ENCODE data around the gene PRPF40A. TPM values are rescaled to one million over a fixed set of nuclear protein-coding genes. Genes with fewer than 3 reads are reported as not detected.

The PRPF40A gene
- polyA plus RNA-seq, 4 donors = 128 to 162 (median 144) TPM

- DNase-seq (ENCODE audit: low read depth in 4 of 4, low spot score in 2 of 4) = peak; percentile 88 to 97 (median 94)
Measured at GRCh38 chr2:152718076-152718908, 1.0 kb upstream of the PRPF40A start, which contains the start of gene ARL6IP6. Gene ARL6IP6 (plus strand): TSS chr2:152718620. CDS start chr2:152718625, 5 bp downstream.

GRCh38 chr2:152716805-152717227, 445 bp downstream of the PRPF40A start:
- DNase-seq (ENCODE audit: low read depth in 4 of 4, low spot score in 2 of 4) = peak in 2 of 4 donors; percentile 20 to 56

- no peak for DNase-seq (ENCODE audit: low read depth in 4 of 4, low spot score in 2 of 4)
Measured at GRCh38 chr2:152715854-152716428, 1.3 kb downstream of the PRPF40A start.

GRCh38 chr2:152715112-152715511, 2.1 kb downstream of the PRPF40A start:
- DNase-seq (ENCODE audit: low read depth in 4 of 4, low spot score in 2 of 4) = no peak

- DNase-seq (ENCODE audit: low read depth in 4 of 4, low spot score in 2 of 4) = no peak
Measured at GRCh38 chr2:152710713-152711112, 6.5 kb downstream of the PRPF40A start.

- DNase-seq (ENCODE audit: low read depth in 4 of 4, low spot score in 2 of 4) = no peak
Measured at GRCh38 chr2:152708742-152709141, 8.5 kb downstream of the PRPF40A start.

GRCh38 chr2:152706477-152707021, 10.7 kb downstream of the PRPF40A start:
- DNase-seq (ENCODE audit: low read depth in 4 of 4, low spot score in 2 of 4) = no peak

- no peak for DNase-seq (ENCODE audit: low read depth in 4 of 4, low spot score in 2 of 4)
Measured at GRCh38 chr2:152701198-152701597, 16.1 kb downstream of the PRPF40A start.

- no peak for DNase-seq (ENCODE audit: low read depth in 4 of 4, low spot score in 2 of 4)
Measured at GRCh38 chr2:152696476-152696875, 20.8 kb downstream of the PRPF40A start.

- DNase-seq (ENCODE audit: low read depth in 4 of 4, low spot score in 2 of 4) = no peak
Measured at GRCh38 chr2:152695763-152696162, 21.5 kb downstream of the PRPF40A start.

GRCh38 chr2:152694161-152694661, 23.1 kb downstream of the PRPF40A start:
- DNase-seq (ENCODE audit: low read depth in 4 of 4, low spot score in 2 of 4) = no peak

GRCh38 chr2:152693033-152693432, 24.2 kb downstream of the PRPF40A start:
- DNase-seq (ENCODE audit: low read depth in 4 of 4, low spot score in 2 of 4) = no peak

GRCh38 chr2:152686321-152686720, 30.9 kb downstream of the PRPF40A start:
- DNase-seq (ENCODE audit: low read depth in 4 of 4, low spot score in 2 of 4) = no peak

GRCh38 chr2:152683400-152683799, 33.9 kb downstream of the PRPF40A start:
- DNase-seq (ENCODE audit: low read depth in 4 of 4, low spot score in 2 of 4) = no peak

GRCh38 chr2:152682663-152683062, 34.6 kb downstream of the PRPF40A start:
- DNase-seq (ENCODE audit: low read depth in 4 of 4, low spot score in 2 of 4) = no peak

GRCh38 chr2:152678808-152679207, 38.5 kb downstream of the PRPF40A start:
- DNase-seq (ENCODE audit: low read depth in 4 of 4, low spot score in 2 of 4) = no peak

- no peak for DNase-seq (ENCODE audit: low read depth in 4 of 4, low spot score in 2 of 4)
Measured at GRCh38 chr2:152676461-152676860, 40.8 kb downstream of the PRPF40A start.

GRCh38 chr2:152674334-152674733, 42.9 kb downstream of the PRPF40A start:
- DNase-seq (ENCODE audit: low read depth in 4 of 4, low spot score in 2 of 4) = no peak

- DNase-seq (ENCODE audit: low read depth in 4 of 4, low spot score in 2 of 4) = no peak
Measured at GRCh38 chr2:152664725-152665124, 52.5 kb downstream of the PRPF40A start.

GRCh38 chr2:152661076-152661475, 56.2 kb downstream of the PRPF40A start:
- DNase-seq (ENCODE audit: low read depth in 4 of 4, low spot score in 2 of 4) = no peak

GRCh38 chr2:152658221-152658620, 59.0 kb downstream of the PRPF40A start:
- no peak for DNase-seq (ENCODE audit: low read depth in 4 of 4, low spot score in 2 of 4)

Measured in left renal cortex interstitium (tissue), 4 donors.